OCI-LY7 (cell line): ENCODE measurements around the gene PDE10A.

ENCODE experiments used
- EZH2phosphoT487 ChIP-seq: fragments of 200-600 bp; sonication (generic); IDR thresholded peaks from 2 replicates; pipeline ENCODE4 v1.6.1; 2018; ENCODE audit warnings: low read depth, borderline replicate concordance, mild to moderate bottlenecking, mixed run types, antibody characterized with exemption, low read length, moderate library complexity, mixed read lengths
- TF ChIP-seq, protein P1 (sequence below): fragments of 200-600 bp; sonication (generic); conservative IDR thresholded peaks from 2 replicates; pipeline ENCODE4 v1.5.1; 2014; ENCODE audit warnings: mild to moderate bottlenecking, antibody characterized with exemption, low read length, moderate library complexity, mixed read lengths

DNA sequence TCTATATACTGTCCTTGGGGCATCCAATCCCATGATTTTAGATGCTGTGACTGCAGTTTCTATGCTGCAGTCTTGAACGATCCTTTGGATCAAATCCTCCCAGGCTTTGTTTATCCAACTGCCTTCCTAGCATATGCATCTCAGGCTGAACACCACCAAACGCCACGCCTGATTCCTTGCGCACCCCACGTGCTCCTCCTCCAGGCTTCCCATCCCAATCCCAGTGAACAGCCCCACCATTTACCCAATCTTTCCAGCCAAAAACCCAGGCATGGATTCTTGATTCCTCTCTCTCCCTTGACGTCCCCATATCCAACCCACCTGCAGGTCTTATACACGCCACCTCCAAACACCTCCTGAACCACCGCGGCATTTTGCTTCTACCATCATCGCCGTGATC is 7.8 kb downstream of the PDE10A start:
- TF ChIP-seq, protein P1, sequence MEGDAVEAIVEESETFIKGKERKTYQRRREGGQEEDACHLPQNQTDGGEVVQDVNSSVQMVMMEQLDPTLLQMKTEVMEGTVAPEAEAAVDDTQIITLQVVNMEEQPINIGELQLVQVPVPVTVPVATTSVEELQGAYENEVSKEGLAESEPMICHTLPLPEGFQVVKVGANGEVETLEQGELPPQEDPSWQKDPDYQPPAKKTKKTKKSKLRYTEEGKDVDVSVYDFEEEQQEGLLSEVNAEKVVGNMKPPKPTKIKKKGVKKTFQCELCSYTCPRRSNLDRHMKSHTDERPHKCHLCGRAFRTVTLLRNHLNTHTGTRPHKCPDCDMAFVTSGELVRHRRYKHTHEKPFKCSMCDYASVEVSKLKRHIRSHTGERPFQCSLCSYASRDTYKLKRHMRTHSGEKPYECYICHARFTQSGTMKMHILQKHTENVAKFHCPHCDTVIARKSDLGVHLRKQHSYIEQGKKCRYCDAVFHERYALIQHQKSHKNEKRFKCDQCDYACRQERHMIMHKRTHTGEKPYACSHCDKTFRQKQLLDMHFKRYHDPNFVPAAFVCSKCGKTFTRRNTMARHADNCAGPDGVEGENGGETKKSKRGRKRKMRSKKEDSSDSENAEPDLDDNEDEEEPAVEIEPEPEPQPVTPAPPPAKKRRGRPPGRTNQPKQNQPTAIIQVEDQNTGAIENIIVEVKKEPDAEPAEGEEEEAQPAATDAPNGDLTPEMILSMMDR = no peak
- no peak for TF ChIP-seq EZH2phosphoT487
